ENCODE data around the gene VSTM2L. TPM values are rescaled to one million over a fixed set of nuclear protein-coding genes. Genes with fewer than 3 reads are reported as not detected.
A peak's percentile ranks its signal among the peaks of the same experiment; 100 is the strongest.

Gene VSTM2L
- total and polyA plus RNA-seq, 9 of the 15 experiments (the other 6 are each of a cell fraction or from before 2014, with no cell fraction given): not detected

GRCh38 chr20:37944456-37944981 lies 41.6 kb downstream of the VSTM2L start:
- ATAC-seq: no peak
- intact Hi-C loops (cut with micrococcal nuclease): no loop called here
- Histone ChIP-seq H3K4me1 (replicated peaks in 1 of 2; ENCODE audit: control insufficient read depth in 2 of 2, insufficient read depth in 2 of 2, low read length in 2 of 2) (peaks cover 3 to 14% of the 10 kb centered on the region in 2 experiments; a peak in 4 of 5 replicates), H4K20me1 (replicated peaks; ENCODE audit: control insufficient read depth, insufficient read depth, low read length) (no peaks in the 10 kb centered on the region), H3K9ac (ENCODE audit: insufficient read depth in 1 of 2, low read depth in 2 of 2, low read length in 2 of 2) (no peak overlapping the region), H3K36me3 (ENCODE audit: control insufficient read depth, insufficient read depth, low read length) (no peaks in the 10 kb centered on the region), H3K79me2 (ENCODE audit: control insufficient read depth, insufficient read depth, low read length) (no peaks in the 10 kb centered on the region), H3K4me3 (no peak overlapping the region), H3K4me2 (ENCODE audit: insufficient read depth, low read length) (no peak overlapping the region), H3K9me1 (ENCODE audit: control insufficient read depth, insufficient read depth, low read length) (no peaks in the 10 kb centered on the region), H2AFZ (ENCODE audit: low read depth, low read length) (no peak overlapping the region), H3K9me3 (replicated peaks; ENCODE audit: control insufficient read depth, insufficient read depth, low read depth, low read length) (0 out of 2 replicates have a peak, but pooled peaks cover 2% of the 10 kb centered on the region), H3K27ac (ENCODE audit: extremely low read depth, low read depth, low read length) (no peak overlapping the region), H3K27me3 (ENCODE audit: control insufficient read depth in 2 of 2, insufficient read depth in 2 of 2, low read length in 2 of 2) (peaks cover 9 to 49% of the 10 kb centered on the region in 2 experiments; a peak in 4 of 5 replicates)
- CTCF ChIA-PET (ENCODE audit: low intra/inter-chr PET ratio): no interaction called here
- no peak for FAIRE-seq
- 9% methylated on average over 10 of the region's 11 CpGs for WGBS (ENCODE audit: insufficient coverage, low coverage, missing lambda C conversion rate)
- TF ChIP-seq KAT2B (IDR thresholded peaks at IDR 0.05; ENCODE audit: low read depth, low read length): no peak
- no peak for TF ChIP-seq ZNF639 (CRISPR knock-in tag; conservative IDR thresholded peaks at IDR 0.05 in 1 of 2, IDR thresholded peaks at IDR 0.05 in 1 of 2)
- TF ChIP-seq ZNF707 (CRISPR knock-in tag; conservative IDR thresholded peaks at IDR 0.05): no peak
- TF ChIP-seq ZBTB5 (IDR thresholded peaks at IDR 0.05): no peak
- TF ChIP-seq, protein P1, sequence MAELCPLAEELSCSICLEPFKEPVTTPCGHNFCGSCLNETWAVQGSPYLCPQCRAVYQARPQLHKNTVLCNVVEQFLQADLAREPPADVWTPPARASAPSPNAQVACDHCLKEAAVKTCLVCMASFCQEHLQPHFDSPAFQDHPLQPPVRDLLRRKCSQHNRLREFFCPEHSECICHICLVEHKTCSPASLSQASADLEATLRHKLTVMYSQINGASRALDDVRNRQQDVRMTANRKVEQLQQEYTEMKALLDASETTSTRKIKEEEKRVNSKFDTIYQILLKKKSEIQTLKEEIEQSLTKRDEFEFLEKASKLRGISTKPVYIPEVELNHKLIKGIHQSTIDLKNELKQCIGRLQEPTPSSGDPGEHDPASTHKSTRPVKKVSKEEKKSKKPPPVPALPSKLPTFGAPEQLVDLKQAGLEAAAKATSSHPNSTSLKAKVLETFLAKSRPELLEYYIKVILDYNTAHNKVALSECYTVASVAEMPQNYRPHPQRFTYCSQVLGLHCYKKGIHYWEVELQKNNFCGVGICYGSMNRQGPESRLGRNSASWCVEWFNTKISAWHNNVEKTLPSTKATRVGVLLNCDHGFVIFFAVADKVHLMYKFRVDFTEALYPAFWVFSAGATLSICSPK (IDR thresholded peaks at IDR 0.05; ENCODE audit: borderline replicate concordance): no peak
- TF ChIP-seq, protein P2, sequence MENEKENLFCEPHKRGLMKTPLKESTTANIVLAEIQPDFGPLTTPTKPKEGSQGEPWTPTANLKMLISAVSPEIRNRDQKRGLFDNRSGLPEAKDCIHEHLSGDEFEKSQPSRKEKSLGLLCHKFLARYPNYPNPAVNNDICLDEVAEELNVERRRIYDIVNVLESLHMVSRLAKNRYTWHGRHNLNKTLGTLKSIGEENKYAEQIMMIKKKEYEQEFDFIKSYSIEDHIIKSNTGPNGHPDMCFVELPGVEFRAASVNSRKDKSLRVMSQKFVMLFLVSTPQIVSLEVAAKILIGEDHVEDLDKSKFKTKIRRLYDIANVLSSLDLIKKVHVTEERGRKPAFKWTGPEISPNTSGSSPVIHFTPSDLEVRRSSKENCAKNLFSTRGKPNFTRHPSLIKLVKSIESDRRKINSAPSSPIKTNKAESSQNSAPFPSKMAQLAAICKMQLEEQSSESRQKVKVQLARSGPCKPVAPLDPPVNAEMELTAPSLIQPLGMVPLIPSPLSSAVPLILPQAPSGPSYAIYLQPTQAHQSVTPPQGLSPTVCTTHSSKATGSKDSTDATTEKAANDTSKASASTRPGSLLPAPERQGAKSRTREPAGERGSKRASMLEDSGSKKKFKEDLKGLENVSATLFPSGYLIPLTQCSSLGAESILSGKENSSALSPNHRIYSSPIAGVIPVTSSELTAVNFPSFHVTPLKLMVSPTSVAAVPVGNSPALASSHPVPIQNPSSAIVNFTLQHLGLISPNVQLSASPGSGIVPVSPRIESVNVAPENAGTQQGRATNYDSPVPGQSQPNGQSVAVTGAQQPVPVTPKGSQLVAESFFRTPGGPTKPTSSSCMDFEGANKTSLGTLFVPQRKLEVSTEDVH (IDR thresholded peaks at IDR 0.05; ENCODE audit: low read depth, partially characterized antibody): no peak
- TF ChIP-seq ZNF561 (CRISPR knock-in tag; conservative IDR thresholded peaks at IDR 0.05): no peak
- POLR2A ChIA-PET: interaction anchor here (1.0 kb wide), 1 partner anchor 14 kb away, joined by 3 read pairs; no protein-coding TSS in a partner anchor
- BruUV-seq (replicated peaks): no TSS peak
- in situ Hi-C loops (cut with MboI): no loop called here
- peak in 1 of 4 experiments; percentile 4 for DNase-seq (ENCODE audit: extremely low read depth in 1 of 4, low spot score in 3 of 4)

Measured in K562 (cell line).